Globus pallidus (tissue), 1 donor: ENCODE measurements around the gene TRAF3IP1.
"Not testable (repeated sequence)": the region's sequence is repeated elsewhere in the genome, so short reads cannot be mapped to it uniquely, and the experiment has no call there.

Experiments used
- DNase-seq: peaks from one replicate; pipeline ENCODE4 v3.0.0-alpha.2; 2015; ENCODE audit warnings: low spot score

Gene TRAF3IP1

DNA sequence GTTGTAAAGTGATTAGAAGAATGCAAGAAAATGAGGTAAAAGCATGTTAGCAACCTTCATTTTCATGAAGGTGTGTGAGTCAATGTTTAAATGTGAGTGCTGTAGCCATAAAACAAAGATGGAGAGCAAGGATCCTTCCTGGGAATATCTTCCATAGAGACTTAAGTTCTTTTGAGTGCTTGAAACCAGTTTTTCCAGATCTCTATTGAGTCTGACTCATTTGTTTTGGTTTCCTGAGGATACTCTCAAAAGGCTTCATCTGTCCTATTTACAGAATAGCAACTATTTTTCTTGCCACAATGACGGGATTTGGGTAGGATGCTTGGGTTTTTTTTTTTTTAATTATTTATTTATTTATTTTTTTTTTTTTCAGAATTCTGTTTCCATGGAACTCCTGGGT is 60.5 kb downstream of the TRAF3IP1 start:
- no peak for DNase-seq

DNA sequence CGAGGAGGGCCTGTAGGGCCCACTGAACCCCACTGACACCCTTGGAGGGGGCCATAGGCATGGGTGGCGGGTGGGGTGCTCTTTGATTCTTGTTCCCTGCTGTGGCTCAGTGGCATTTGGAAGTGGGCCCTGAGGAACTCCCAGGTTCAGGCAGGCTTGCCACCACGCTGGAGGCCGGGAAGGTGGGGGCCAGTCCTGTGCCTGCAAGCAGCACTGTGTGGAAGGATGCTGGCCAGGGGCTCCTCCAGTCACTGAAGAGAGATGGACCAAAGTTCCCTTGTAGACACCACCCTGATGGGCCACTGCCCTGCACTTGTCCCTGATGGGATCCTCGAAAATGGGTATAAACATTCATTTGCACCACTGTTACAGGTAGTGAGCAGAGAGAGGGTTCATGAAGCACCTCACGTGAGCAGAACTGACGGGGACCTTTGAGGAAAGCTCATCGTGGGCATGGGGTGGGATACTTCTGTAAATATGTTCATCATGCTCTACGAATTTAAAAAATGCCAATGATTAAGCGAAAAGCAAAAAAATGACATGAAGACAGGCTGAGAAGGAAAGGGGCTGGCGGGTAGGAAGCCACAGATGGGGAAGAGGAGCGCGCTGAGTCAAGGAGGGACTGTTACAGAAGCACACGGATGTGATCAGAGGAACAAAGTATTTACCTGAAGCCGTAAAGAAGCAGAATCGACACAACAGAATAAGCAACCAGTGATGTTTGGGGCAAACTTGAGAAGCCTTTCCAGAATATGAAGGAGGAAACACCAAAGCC is 61.2 kb downstream of the TRAF3IP1 start:
- DNase-seq, result no peak

DNA sequence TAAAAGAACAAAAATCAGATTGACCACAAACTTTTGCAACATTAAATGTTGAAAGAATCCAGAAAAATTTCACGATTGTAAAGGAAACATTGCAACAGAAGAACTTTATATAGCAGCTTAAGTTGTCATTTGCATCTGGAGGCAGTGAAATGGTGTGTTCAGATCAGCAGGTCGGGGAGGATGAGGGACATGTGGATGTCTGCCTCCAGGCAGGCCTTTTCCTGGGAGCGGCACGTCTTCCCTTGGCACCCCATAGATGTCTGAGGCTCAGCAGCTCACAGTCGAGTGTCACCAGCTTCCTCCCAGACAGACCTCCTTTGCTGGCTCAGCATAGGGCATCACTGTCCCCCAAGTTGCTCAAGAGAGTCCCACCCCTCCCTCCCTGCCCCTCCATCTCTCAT is 62.1 kb downstream of the TRAF3IP1 start:
- DNase-seq, result no peak

DNA sequence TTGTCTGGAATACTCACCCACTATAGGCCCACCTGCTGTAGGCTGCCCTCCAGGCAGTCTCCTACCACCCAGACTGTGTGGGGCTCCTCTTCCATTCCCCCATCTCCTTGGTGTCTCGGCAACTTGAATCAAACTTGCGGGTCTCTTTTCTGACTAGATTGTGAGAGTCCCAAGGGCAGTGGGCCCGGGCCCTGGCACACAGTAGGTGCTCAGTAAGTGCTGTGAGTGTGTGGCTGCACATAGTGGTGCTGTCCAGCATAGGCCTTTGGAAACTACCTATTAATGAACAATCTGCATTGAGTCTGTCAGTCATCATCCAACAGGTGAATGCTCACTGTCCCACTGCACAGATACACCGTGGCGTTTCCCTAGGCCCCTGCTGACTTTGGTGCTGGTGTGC is 62.8 kb downstream of the TRAF3IP1 start:
- no peak for DNase-seq

DNA sequence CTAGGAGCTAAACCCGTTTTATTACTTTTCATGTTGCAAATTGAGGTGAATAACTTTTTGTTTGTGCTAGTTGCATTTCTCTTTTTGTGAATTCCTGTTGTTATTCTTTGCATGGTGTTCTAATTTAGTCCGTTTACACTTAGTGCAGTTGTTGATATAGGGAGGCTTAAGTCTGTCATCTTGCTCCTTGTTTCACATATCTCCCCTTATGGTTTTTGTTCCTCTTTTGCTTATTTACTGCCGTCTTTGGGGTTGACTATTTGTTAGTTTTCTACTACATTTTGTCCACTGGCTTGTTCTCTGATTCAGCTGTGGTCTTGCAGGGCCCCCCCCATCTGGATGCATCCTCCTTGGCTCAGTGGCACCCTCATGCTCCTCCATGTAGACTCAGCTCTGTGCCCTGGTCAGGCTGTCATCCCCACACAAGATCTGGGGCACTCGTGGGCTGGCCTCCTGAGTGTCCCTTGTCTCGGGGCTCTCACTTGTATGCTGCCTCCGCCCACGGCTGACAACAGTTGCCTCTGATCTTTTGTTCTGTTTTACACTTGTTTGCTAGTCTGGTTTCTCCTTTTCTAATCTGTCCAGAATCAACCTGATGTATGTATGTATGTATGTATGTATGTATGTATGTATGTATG is 63.5 kb downstream of the TRAF3IP1 start:
- DNase-seq, result no peak

DNA sequence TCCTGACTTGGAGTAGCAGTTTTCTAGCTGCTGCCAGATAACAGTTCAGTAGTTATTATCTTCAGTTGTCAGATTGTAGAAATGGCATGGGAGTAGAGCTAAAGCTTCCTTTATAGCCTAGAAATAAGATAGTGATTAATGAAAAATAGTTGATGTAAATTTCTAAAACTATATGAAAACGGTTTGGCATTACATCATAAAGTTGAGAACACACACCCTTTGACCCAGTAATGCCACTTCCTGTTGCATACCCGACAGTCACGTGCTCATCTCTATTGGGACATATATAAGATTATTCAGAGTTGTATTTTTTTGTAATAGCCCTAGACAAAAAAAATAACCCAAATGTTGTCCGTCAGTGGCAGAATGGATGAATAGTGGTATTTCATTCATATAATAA is 67.0 kb downstream of the TRAF3IP1 start:
- DNase-seq, result no peak

DNA sequence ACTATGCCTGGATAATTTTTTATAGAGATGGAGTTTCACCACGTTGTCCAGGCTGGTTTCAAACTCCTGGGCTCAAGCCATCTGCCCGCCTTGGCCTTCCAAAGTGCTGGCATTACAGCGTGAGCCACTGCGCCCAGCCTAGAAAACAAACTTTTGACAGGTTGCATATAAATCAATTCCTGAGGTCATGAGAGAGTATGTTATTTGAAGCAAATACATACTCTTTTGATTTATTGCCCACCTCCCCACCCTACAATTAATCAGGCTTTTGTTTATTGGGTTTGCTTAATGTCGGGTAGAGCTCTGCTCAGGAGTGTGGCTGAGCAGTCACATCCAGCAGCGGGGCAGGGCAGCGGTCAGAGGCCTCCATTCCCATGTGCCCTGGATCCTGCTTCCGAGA is 68.5 kb downstream of the TRAF3IP1 start:
- DNase-seq, result no peak

DNA sequence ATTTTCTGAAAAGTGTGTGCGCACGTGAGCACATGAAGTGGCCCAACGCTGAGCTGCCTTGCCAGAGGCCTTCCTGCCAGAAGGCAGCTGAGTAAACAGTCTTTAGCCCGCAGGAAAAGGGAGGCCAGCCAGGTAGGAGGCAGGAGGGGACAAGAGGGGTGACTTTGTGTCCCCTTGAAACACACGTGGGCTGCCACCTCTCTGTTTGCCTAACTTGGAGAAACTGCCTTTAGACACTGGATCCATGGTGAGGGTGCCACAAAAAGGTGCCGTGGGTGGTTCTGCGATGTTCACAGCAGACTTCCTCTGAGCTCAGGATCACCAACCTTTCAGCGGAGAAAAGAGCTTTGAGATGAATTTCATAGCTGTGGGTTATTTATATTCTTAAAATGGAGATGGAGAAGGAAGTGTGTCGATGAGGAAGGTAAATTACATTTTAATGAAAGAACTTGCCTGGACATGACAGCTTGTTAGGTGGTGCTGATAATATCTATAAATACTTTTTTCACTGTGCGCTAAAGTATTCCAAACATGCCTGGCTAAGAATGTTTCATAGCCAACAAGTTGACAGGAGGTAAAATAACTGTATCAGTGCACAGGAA is 69.8 kb downstream of the TRAF3IP1 start:
- DNase-seq, result no peak

DNA sequence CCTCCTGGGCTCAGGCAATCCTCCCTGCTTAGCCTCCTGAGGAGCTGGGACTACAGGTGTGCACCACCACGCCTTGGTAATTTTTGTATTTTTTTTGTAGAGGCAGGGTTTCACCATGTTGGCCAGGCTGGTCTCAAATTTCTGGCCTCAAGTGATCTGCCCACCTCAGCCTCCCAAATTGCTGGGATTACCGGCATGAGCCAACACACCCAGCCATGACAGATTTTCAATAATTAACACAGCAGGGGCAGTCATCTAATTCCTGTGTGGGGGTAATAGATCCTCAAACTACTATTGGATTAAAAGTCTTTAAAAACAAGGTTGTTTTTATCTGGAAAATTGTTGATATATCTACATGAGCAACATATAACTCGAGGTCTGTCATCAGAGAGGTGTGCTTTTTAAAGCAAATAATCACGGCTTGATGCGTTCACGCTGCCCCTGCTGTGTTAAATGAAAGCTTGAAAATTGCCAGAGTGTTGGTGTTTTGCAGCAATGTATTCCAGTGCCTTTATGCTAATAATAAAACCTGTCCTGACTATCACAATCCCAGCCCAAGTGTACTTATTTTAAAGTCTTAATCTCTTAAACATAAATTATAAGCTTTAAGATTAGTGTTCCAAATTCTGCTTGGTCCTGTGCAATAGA is 70.8 kb downstream of the TRAF3IP1 start:
- no peak for DNase-seq

DNA sequence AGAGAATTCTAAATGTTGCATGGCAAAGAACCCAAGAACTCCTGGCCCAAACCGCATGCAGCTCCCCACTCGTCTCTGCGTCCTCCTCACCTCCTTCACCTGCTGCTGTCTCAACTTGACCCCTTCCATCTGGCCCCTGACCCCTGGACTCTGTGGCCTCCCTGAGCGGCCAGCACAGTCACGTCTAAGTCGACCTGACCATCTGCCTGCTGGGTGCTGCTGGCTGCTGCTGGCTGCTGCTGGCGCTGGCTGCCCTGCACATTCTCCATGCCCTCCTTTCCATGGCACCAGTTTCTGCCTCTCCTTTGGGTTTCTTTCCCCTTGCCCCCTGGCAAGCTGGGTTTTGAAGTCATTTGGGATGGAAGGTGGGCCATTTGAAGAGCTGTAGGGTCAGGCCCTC is 76.3 kb downstream of the TRAF3IP1 start:
- DNase-seq, result no peak

DNA sequence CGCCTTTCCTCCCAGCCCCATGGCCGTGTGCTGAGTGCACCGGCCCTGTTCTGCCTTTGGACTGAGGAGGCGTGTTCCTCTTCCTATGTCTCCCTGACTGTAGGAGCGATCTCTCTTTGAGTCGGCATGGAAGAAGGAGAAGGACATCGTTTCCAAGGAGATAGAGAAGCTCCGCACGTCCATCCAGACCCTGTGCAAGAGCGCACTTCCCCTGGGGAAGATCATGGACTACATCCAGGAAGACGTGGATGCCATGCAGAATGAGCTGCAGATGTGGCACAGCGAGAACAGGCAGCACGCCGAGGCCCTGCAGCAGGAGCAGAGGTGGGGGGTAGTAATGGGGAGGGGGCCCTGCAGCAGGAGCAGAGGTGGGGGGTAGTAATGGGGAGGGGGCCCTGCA is 77.0 kb downstream of the TRAF3IP1 start:
- DNase-seq, result no peak

DNA sequence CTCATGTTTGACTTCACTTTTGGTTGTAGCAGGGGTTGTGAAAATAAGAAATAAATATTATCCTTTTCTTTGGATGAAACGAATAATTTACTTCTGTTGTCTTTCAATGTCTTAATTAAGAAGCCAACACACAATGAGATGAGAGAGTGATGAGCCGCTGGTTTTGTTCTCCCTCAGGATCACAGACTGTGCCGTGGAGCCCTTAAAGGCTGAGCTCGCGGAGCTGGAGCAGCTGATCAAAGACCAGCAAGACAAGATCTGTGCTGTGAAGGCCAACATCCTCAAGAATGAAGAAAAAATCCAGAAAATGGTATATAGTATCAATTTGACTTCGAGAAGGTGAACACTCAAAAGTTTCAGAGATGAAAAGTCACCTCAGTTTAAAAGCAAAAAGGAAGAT is 78.3 kb downstream of the TRAF3IP1 start:
- no peak for DNase-seq

DNA sequence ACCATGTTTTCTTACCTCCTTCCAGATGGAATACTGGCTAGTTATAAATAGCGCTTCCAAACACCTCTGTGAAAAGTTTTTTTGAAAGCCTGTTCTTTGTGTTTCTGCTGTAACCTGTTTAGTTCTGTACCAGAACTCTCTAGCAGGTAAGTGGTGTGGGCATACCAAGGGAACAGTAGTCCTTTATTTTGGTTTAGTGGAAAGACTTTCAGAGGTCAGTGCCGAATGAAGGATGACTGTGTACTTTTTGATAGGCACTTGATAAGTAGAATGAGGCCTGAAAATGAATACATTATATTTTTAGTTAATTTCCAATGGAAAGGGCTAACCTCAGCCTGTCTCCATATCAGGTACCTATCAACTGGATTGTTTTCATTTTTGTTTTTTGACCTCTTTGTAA is 78.8 kb downstream of the TRAF3IP1 start:
- DNase-seq, result no peak

DNA sequence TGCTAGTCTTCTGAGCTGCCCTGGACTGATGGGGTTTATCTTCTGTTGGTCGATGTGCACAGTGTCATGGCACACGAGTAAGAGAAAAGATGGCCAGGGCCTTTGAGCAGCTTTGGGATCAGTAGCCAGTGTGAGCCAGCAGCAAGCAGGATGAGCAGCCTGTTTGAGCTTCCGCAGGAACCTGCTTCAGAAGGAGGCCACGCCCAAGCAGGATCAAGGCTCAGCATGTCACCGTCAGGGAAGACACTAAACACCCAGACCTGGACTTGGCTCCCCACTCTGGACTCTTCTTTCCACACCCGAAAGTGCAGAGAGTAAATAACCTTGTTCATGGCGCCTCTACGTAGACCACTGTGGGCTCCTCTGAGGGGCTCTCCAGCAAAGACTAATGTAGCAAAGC is 81.2 kb downstream of the TRAF3IP1 start:
- no peak for DNase-seq

DNA sequence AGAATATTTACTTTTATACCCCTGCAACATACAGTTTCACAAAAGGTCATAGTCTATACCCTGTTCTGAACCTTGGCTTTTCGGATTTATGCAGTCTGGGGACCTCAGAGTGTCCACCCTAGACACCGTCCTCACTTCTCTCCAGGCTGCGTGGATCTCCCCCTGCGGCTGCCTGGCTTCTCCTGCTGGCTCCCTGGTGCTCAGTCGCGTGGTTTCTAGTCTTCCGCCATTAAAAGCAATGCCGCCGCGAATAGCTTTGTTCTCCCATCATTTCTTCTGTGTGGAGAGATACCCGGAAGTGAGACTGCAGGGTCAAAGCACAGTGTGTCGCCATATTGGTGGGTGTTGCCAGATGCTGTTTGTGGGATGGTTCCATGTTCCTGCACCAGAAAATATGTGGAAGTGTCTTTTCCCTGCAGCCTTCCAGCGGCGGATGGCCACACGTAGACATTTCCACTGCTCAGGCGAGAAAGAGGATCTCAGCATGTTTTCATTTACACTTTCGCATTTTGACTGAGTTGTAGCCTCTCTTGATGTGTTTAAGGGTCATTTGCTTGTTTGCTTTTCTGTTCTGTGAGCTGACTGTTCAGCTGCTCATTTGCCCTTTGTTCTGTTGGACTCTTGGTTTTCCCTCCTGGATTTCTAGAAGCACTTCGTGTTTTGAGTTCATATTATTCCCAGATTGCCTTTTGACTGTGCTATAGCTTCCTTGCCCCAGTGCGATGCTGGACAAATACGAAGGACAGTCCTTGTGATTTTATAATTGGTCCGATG is 83.5 kb downstream of the TRAF3IP1 start:
- no peak for DNase-seq

DNA sequence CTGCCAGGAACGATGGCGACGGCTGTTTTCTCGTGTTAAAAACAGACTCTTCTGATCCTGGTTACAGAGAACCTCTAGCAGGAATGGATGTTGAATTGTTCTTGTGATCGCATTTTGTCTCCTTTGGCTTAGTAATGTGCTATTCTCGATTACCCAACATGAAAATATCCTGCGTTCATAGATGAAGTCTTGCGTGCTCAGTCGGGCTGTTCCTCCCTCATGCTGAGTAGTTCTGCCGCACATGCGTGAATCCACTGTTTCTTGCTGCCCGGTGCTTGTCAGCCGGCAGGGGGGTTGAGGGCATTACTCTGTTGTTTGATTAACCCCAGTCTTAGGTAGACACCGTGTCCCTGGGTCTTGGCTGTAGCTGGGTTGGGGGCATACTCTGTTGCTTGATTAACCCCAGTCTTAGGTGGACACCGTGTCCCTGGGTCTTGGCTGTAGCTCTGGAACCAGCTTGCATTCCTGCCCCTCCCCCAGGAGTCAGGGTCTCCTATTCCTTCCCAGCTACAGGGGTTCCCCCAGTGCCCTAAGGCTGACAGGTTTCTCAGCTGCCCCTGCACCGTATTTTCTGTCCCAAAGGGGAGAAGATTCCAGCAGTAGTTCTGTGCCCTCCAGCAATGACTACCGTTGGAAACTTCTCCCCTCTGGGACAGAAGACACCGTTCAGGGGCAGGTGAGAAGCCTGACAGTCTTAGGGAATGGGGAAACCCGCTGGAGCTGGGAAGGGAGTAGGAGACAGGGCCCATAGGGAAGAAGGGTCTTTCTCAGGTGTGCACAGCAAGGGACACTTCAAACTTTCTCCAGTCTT is 84.3 kb downstream of the TRAF3IP1 start:
- DNase-seq, result no peak

DNA sequence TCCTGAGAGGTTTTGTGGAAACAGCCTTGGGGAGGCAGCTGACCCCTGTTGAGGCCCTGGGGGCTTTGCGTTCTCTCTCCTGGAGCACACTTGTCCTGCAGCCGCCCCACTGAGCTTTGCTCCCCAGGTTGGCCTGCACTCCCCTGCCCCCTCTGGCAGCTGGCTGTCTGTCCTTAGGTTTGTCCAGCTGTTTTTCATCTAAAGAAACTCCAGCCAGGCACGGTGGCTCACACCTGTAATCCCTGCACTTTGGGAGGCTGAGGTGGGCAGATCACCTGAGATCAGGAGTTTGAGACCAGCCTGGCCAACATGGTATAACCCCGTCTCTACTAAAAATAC is 84.9 kb downstream of the TRAF3IP1 start:
- DNase-seq, result not testable (repeated sequence)

DNA sequence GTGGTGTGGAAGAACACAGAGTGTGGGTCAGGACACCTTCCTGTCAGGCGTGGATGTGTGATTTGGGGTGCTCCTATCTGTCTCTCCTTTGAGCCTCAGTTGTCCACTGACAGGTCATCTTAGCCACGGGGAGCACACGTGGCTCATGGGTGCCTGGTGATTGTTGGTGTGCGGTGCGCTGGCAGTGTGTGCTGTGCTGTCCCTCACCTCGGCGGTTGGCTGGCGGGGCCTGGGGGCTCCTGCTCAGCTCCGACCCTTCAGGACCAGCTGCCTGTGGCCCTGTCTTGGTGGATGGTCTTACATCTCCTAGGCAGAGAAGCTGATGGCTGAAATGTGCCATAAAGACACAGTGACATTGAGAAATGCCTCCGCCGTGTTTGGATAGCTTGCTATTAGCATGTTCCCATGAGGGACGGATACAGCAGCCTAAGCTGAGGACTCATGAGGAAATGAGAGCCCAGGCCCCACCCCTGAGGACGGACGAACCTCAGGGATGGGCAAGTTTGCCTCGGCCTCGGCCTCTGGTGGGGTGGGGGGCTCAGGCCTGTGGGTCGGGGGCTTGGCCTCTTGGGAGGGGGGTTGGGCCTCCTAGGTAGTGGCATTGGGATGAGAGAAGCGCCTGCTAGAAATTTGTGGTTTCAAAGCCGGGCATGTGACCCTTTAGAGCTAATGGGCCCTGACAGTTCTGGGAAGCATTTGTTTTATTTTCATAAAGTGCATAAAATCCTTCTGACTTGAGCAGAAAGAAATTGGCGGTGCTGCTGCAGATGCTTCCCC is 86.1 kb downstream of the TRAF3IP1 start:
- no peak for DNase-seq

DNA sequence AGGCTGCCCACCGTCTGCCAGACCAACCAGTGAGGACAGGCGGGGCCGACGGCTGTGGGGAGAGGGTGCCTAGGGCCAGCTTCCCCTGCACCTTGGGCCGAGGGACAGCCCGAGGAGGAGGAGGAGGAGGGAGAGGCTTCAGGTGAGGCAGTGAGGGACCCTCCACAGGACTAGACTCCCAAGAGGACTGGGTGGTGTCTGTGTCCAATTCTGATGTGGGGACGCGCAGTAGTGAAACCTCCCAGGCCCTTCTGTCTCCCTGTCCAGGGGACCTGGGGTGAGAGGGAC is 86.6 kb downstream of the TRAF3IP1 start:
- no peak for DNase-seq

DNA sequence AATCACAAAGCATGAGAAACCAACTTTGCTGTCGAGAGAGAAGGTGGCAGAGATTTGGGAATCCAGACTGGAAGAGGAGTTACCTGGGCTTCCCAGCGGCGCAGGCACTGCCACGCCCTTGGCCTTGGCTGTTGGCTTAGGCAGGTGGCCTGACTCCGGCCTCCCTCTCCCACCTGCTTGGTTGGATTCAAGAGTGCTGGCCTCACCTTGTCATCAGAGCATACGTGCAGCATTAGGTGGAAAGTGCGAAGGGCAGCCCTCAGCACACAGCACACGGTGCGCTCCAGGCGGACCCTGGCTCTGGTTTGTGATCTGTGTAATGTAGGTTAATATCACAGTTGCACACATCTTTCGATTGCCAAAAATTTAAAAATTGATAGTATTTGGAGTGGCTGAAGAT is 87.2 kb downstream of the TRAF3IP1 start:
- no peak for DNase-seq
